Breast epithelium (tissue), 4 donors: ENCODE results near the gene PTPRK. TPM values are rescaled to one million over a fixed set of nuclear protein-coding genes. Genes with fewer than 3 reads are reported as not detected.

Experiments
- DNase-seq, 2 donors: peaks; one replicate each; pipeline ENCODE4 v3.0.0-alpha.2; 2019; ENCODE audit warnings: low spot score in 2 of 2
- H3K27ac ChIP-seq, 2 donors: fragments of 200-600 bp; sonication (generic) in 1 of 2; one replicate each; pipeline ENCODE4 v1.5.1; 2016 to 2019; ENCODE audit warnings: mild to moderate bottlenecking in 1 of 2
- H3K27me3 ChIP-seq, 2 donors: fragments of 200-600 bp; sonication (generic) in 1 of 2; one replicate each; pipeline versions ENCODE4 v1.5.1 to v1.6.0; 2017 to 2019; ENCODE audit warnings: control low read depth in 1 of 2, mild to moderate bottlenecking in 1 of 2
- H3K36me3 ChIP-seq: fragments of 200-600 bp; one replicate; pipeline ENCODE4 v1.5.1; 2019
- H3K4me1 ChIP-seq, 2 donors: fragments of 200-600 bp; sonication (generic); one replicate each; pipeline ENCODE4 v1.5.1; 2016 to 2019; ENCODE audit warnings: control low read depth in 1 of 2
- H3K4me3 ChIP-seq, 3 donors: fragments of 200-600 bp; sonication (generic); 1 replicate in 2 of 3; 2 replicates in 1 of 3; pipeline ENCODE4 v1.5.1; 2016 to 2019; ENCODE audit warnings: mild to moderate bottlenecking in 3 of 3, moderate library complexity in 2 of 3
- H3K9me3 ChIP-seq, 2 donors: fragments of 200-600 bp; sonication (generic) in 1 of 2; one replicate each; pipeline ENCODE4 v1.5.1; 2016 to 2019; ENCODE audit warnings: control low read depth in 1 of 2
- POLR2A ChIP-seq: fragments of 450-650 bp; IDR thresholded peaks from one replicate; pipeline ENCODE4 v1.6.1; 2016; ENCODE audit warnings: antibody characterized with exemption, mild to moderate bottlenecking, moderate library complexity
- POLR2AphosphoS5 ChIP-seq, 3 donors: sonication (generic); formaldehyde crosslinking; IDR thresholded peaks; one replicate each; pipeline ENCODE4 v1.6.1; 2017; ENCODE audit warnings: antibody characterized with exemption in 3 of 3
- intact Hi-C: fragments of 100-400 bp; cut with DNase I; formaldehyde crosslinking; loops from one replicate; pipeline ENCODE4 v1.15.1; 2023; ENCODE audit warnings: low total_unique reads
- total RNA-seq, 3 donors: library from RNA; depleted of rRNA; stranded (reverse); fragments of >200 nt; gene quantifications; one replicate each; pipeline ENCODE4 v1.1.0, GENCODE V29; 2016
- TF ChIP-seq, protein P1 (sequence below), 3 donors: fragments of 450-650 bp; IDR thresholded peaks; one replicate each; pipeline ENCODE4 v1.5.1; 2016 to 2017; ENCODE audit warnings: antibody characterized with exemption in 3 of 3, mild to moderate bottlenecking in 3 of 3, moderate library complexity in 3 of 3

PTPRK gene
- total RNA-seq, 3 donors from 2014 or later = 29.1 to 134 (median 77.0) TPM

GRCh38 chr6:128498234-128498633 is 22.2 kb downstream of the PTPRK start:
- H3K27ac ChIP-seq = no peak overlapping the region
- no peaks in the 10 kb centered on the region for H3K27me3 ChIP-seq
- intact Hi-C loops = loop anchor here (10.0 kb wide), 1 partner anchor 1187 kb away; no protein-coding TSS in a partner anchor
- no peaks in the 10 kb centered on the region for H3K36me3 ChIP-seq
- H3K4me3 ChIP-seq = no peak overlapping the region
- TF ChIP-seq POLR2AphosphoS5 (IDR thresholded peaks at IDR 0.05) = no peak
- TF ChIP-seq, protein P1, sequence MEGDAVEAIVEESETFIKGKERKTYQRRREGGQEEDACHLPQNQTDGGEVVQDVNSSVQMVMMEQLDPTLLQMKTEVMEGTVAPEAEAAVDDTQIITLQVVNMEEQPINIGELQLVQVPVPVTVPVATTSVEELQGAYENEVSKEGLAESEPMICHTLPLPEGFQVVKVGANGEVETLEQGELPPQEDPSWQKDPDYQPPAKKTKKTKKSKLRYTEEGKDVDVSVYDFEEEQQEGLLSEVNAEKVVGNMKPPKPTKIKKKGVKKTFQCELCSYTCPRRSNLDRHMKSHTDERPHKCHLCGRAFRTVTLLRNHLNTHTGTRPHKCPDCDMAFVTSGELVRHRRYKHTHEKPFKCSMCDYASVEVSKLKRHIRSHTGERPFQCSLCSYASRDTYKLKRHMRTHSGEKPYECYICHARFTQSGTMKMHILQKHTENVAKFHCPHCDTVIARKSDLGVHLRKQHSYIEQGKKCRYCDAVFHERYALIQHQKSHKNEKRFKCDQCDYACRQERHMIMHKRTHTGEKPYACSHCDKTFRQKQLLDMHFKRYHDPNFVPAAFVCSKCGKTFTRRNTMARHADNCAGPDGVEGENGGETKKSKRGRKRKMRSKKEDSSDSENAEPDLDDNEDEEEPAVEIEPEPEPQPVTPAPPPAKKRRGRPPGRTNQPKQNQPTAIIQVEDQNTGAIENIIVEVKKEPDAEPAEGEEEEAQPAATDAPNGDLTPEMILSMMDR (IDR thresholded peaks at IDR 0.05) = no peak
- no peak for DNase-seq
- H3K4me1 ChIP-seq = peaks cover 0 to 10% of the 10 kb centered on the region in 2 donors
- no peaks in the 10 kb centered on the region for H3K9me3 ChIP-seq

DNA sequence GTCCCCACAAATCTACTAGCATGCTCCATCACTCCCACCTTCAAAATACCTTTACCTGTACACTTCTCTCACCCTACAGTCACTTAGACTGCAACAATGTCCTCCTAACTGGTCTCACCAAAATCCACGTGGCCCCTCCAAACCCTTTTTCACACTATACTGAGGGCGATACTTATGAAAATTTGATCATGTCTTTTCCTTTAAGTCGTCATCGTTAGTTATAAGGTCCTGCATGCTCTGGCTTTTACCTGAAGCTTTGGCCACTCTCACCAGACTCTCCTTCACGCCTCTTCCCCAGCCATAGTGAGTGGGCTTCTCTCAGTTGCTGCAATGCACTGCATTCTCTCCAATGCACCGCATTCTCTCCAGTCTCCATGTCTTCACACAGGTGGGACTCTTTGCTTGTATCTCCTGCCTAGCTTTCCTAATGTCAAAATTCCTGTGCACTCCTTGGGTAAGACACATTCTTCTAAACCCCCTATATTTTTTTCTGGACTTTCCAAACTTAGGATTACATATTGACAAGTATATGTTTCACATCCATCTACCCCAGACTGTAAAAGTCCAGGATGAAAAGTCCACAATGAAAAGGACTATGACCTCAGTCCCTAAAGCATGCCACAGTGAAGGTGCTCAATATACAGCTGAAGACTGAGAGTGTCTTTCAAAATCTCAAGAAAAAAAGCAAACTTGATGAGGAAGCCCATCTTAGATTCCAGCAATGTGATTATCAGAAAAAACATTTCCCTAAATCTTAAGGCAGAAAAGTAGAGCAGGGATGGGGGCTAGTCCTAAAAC is 24.7 kb downstream of the PTPRK start:
- Histone ChIP-seq H3K27ac (no peak overlapping the region), H3K4me1 (peaks cover 0 to 14% of the 10 kb centered on the region in 2 donors), H3K27me3 (no peaks in the 10 kb centered on the region), H3K36me3 (no peaks in the 10 kb centered on the region), H3K9me3 (no peaks in the 10 kb centered on the region), H3K4me3 (no peak overlapping the region)
- DNase-seq = no peak
- no peak for TF ChIP-seq POLR2A
- intact Hi-C loops = loop anchor here (10.0 kb wide), 1 partner anchor 1189 kb away; no protein-coding TSS in a partner anchor

- Histone ChIP-seq H3K4me3 (no peak overlapping the region), H3K27me3 (no peaks in the 10 kb centered on the region), H3K27ac (no peak overlapping the region), H3K4me1 (peaks cover 0 to 4% of the 10 kb centered on the region in 2 donors), H3K9me3 (no peaks in the 10 kb centered on the region), H3K36me3 (no peaks in the 10 kb centered on the region)
- intact Hi-C loops = loop anchor here (10.0 kb wide), 1 partner anchor 1190 kb away; no protein-coding TSS in a partner anchor
- no peak for DNase-seq
- no peak for TF ChIP-seq POLR2AphosphoS5 (IDR thresholded peaks at IDR 0.05)
- TF ChIP-seq, protein P1 (IDR thresholded peaks at IDR 0.05) = no peak
- no peak for TF ChIP-seq POLR2A
Observed at GRCh38 chr6:128494440-128494839, 26.0 kb downstream of the PTPRK start.

- no peaks in the 10 kb centered on the region for H3K36me3 ChIP-seq
Observed at GRCh38 chr6:128493877-128494276, 26.5 kb downstream of the PTPRK start.

DNA sequence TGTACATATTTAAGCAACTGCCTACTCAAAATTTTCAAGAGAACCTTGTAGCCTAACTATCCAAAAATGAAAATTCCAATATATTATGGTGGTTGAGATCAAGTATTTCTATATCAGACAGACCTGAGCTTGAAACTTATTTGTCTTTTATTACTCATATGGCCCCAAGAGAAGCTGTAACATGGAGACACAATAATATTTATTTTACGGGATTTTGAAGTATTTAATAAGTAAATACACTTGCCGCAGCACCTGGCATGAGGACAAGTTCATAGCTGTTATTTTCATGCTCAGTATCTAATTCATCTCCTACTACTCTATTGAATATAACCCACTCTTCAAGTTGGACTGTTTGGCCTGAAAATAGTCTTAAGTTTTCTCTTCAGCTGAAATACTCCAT is 28.0 kb downstream of the PTPRK start:
- Histone ChIP-seq H3K27ac (peak overlapping the region; percentile 88 to 95), H3K4me3 (peak overlapping the region in 1 of 3 donors; percentile 63), H3K36me3 (no peaks in the 10 kb centered on the region), H3K4me1 (peaks cover 0 to 3% of the 10 kb centered on the region in 2 donors), H3K9me3 (no peaks in the 10 kb centered on the region), H3K27me3 (no peaks in the 10 kb centered on the region)
- intact Hi-C loops = loop anchor here (10.0 kb wide), 1 partner anchor 1192 kb away; no protein-coding TSS in a partner anchor
- DNase-seq = peak in 1 of 2 donors; percentile 70
- TF ChIP-seq, protein P1 (IDR thresholded peaks at IDR 0.05) = no peak
- no peak for TF ChIP-seq POLR2A
- TF ChIP-seq POLR2AphosphoS5 (IDR thresholded peaks at IDR 0.05) = no peak

More at GRCh38 chr6:128493877-128494276, 26.5 kb downstream of the PTPRK start:
- TF ChIP-seq POLR2A (no peak), POLR2AphosphoS5 (IDR thresholded peaks at IDR 0.05) (no peak)
- TF ChIP-seq, protein P1 (IDR thresholded peaks at IDR 0.05) = no peak
- no peak overlapping the region for H3K4me3 ChIP-seq
- DNase-seq = no peak
- no peaks in the 10 kb centered on the region for H3K27me3 ChIP-seq
- intact Hi-C loops = loop anchor here (10.0 kb wide), 1 partner anchor 1191 kb away; no protein-coding TSS in a partner anchor
- no peaks in the 10 kb centered on the region for H3K9me3 ChIP-seq
- H3K27ac ChIP-seq = peak overlapping the region in 1 of 2 donors; percentile 95
- H3K4me1 ChIP-seq = peaks cover 0 to 3% of the 10 kb centered on the region in 2 donors
